HG03565 (cell line): ENCODE data around the gene FIBP.

ENCODE experiments used
- ATAC-seq: cut with Tn5 transposase; IDR thresholded peaks from one replicate; pipeline ENCODE4 v1.9.1; 2021; ENCODE audit warnings: mild to moderate bottlenecking, moderate library complexity; ENCODE audit not compliant: unreplicated experiment

FIBP gene

GRCh38 chr11:65888163-65888814 lies at the start of gene FIBP:
TSS of gene FIBP (minus strand) at chr11:65888471. CDS start at chr11:65888418, 53 bp downstream.
- ATAC-seq, result peak; percentile 31

- ATAC-seq, result no peak
Measured at GRCh38 chr11:65937766-65938165, 49.5 kb upstream of the FIBP start.

DNA sequence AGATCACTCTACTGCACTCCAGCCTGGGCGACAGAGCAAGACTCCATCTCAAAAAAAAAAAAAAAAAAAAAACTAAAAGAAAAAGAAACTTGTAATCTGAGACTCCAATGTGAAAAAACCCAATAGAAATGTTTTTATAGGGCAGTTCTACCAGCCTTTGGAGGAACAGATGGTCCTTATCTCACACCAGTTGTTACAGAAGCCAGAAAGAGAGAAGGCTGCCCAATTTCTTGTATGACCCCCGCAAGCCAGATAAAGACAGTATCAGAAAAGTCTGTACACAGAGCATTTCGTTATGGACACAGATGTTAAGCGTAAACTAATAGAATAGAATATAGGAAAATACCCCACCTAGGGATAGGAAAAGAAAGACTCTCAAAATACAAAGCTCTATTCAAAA lies 45.7 kb upstream of the FIBP start:
- no peak for ATAC-seq

DNA sequence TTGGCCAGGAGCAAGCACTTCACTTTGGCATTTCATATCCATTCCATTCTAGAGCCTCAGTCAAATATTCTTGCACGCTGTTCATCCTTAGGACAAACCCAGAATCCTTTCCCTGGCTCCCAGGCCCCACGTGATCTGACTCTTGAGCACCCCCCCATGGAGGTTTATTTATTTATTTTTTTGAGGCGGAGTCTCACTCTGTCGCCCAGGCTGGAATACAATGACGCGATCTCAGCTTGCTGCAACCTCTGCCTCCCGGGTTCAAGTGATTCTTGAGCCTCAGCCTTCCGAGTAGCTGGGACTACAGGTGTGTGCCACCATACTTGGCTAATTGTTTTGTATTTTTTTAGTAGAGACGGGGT lies 44.3 kb upstream of the FIBP start:
- ATAC-seq, result no peak

DNA sequence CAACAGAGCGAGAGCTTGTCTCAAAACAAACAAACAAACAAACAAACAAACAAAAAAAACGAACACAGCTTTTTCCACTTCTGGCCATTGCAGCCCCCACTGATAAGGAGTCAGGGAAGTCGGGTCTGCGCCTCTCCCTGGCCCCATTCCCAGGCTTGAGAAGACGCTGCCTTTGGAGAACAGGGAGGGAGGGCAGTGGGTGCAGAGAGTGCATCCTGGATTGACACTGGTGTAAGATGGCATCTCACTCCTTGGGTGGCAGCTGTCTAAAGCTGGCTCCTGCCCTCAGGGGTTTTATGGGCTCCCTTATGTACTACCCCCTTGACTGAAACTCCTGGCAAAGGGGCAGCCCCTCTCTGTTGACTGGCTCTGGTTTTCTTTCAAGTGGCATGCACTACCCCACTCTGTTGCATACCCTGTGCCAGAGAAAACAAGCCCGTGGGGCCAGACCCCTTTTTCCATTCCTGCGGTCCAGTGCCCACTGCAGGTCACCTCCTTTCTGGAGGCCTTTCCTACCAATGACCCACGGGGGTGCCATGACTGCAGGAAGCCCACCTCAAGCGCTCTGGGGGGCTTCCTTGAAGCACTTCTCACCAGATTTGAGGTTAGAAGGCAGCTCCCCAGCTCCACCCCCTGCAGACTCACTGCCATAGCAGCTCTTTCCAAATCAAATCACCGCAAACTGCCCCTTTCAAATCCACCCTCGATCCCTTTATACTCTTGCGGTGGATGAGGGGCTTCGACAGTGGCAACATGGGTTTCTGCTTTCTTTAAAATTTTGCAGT lies 43.7 kb upstream of the FIBP start:
- ATAC-seq, result no peak

GRCh38 chr11:65928667-65929066 lies 40.4 kb upstream of the FIBP start:
- no peak for ATAC-seq

GRCh38 chr11:65927904-65928397 lies 39.7 kb upstream of the FIBP start:
- no peak for ATAC-seq

- no peak for ATAC-seq
Measured at GRCh38 chr11:65925397-65925796, 37.1 kb upstream of the FIBP start.

GRCh38 chr11:65922565-65922964 lies 34.3 kb upstream of the FIBP start:
- ATAC-seq, result no peak

- ATAC-seq, result no peak
Measured at GRCh38 chr11:65921876-65922275, 33.6 kb upstream of the FIBP start.

- no peak for ATAC-seq
Measured at GRCh38 chr11:65921033-65921555, 32.8 kb upstream of the FIBP start.

GRCh38 chr11:65920372-65920802 lies 32.1 kb upstream of the FIBP start:
- ATAC-seq, result no peak

GRCh38 chr11:65919573-65920371 lies 31.5 kb upstream of the FIBP start:
- ATAC-seq, result peak; percentile 24

DNA sequence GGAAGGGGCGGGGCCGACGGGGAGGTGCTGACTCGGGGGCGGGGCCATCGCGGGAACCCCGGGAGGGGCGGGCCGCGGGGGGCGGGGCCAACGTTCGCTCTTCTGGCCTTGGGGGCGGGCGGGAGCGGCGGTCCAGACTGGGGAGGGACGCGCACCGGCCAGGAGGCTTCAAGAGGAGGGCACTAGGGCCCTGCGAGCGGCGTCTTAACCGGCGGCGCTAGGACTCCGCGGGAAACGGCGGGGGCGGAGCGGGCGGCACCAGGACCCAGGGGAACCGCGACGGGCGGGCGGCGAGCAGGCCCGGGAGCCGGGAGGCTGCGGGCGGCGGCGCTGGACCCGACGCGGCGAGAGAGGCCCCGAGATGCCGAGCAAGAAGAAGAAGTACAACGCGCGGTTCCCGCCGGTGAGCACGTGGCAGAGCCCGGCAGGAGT lies 30.9 kb upstream of the FIBP start, which contains the start of gene DRAP1:
TSS of gene DRAP1 (plus strand) at position 286 of the 432 bp plus-strand sequence. CDS start at position 362, 76 bp downstream.
- peak; percentile 66 for ATAC-seq

- peak; percentile 32 for ATAC-seq
Measured at GRCh38 chr11:65918211-65919140, 30.2 kb upstream of the FIBP start, which contains the start of gene C11orf68. TSS of gene C11orf68 (minus strand) at chr11:65919062. CDS start at chr11:65919031, 31 bp downstream.

DNA sequence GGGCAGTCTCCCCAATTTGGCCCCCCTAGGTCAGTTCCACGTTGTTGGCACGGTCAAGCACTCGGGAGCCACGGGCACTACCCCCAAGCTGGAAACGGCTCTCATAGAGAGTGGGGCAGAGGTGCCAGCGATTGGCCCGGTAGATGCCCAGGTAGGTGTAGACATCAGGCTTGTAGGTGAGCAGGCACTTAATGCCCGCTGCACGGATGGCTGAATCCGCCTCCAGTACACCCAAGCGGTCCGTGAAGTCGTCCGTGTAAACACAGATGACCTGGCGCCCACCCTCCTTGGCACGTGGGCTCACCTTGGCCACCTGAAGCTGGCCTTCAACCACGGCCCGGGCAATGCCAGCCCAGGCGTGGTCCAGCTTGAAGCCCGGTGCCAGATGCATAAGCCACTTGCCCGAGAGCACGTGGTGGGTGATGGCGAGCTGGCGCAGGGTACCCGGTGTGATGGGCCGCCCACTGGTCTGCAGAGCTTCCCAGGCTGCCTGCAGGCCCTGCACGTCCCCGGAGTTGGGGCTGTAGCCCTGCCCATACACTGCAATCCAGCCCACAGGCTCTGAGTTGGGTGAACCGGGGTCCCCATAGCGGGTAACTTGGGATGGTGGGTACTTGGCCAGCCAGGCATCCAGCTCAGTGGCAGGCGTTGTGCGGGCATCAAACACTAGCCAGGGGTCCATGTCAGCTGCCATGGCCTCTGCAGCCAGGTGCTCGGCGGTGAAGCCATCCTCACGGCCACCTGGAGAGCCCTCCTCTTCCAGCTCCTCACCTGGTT lies 29.4 kb upstream of the FIBP start:
- no peak for ATAC-seq

- ATAC-seq, result no peak
Measured at GRCh38 chr11:65917077-65917433, 28.8 kb upstream of the FIBP start.

DNA sequence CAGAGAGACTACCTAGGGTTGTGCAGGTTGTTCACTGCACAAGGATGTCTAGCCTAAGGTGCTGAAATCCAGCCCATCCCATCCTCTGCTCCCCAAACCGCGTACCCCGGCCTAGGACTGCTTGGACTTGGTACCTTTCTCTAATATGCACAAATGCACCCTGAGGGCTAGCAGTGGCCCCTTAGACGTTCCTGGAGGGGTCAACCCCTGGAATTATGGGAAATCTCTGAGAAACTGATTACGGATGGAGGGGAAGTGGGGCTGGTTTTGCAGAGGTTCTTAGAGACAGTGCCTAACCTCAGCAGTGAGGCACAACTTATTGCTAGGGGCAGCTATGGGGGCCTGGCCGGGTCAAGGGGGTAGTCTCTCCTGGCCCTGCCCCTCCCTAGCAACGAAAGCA lies 28.1 kb upstream of the FIBP start:
- ATAC-seq, result no peak

GRCh38 chr11:65915821-65916251 lies 27.6 kb upstream of the FIBP start:
- ATAC-seq, result no peak
